Heart left ventricle (tissue), 13 donors: ENCODE data around the gene WDR36.

Source experiments
- POLR2A ChIP-seq, 2 donors: fragments of 450-650 bp; IDR thresholded peaks; one replicate each; pipeline ENCODE4 v1.6.1; 2017; ENCODE audit warnings: antibody characterized with exemption in 2 of 2, mild to moderate bottlenecking in 2 of 2, moderate library complexity in 2 of 2
- TF ChIP-seq, protein P1 (sequence below), 12 donors: fragments of 200-600 bp; sonication (generic) in 4 of 12; IDR thresholded peaks; one replicate each; pipeline versions ENCODE4 v1.5.0 to v1.8.0; 2018 to 2022; ENCODE audit warnings: antibody characterized with exemption in 12 of 12, mild to moderate bottlenecking in 5 of 12
- donor health status: ischemic (EF 13 %, LVEDD 7.1; RV severe dilation, severe dysfunction).
- donor health status: DM: no; HTN: yes; CAD: no.
- donor health status: DM: no; HTN: no; CAD: no.
- donor health status: ischemic (EF 25% LVEDD 6.9; RV normal size, moderate dysfunction).
- donor health status: ischemic (EF 25% LVEDD 5.7; RV mildly dilated, moderate dysfunction).
- donor health status: ischemic (EF 35%, LVEDD 5.7; RV mildly dilated, moderate dysfunction).
- donor health status: nonischemic (EF 11% LVEDD 7.7; RV severe dilation, severe dysfunction).
- donor health status: DM: yes; HTN: yes; CAD: no.
- donor health status: PGD.
- donor health status: ischemic (EF 29% LVEDD 5.4; RV normal size, mild dysfunction).
- donor health status: nonischemic (EF 23%, LVEDD 6.1; RV moderate dilation, normal function).

DNA sequence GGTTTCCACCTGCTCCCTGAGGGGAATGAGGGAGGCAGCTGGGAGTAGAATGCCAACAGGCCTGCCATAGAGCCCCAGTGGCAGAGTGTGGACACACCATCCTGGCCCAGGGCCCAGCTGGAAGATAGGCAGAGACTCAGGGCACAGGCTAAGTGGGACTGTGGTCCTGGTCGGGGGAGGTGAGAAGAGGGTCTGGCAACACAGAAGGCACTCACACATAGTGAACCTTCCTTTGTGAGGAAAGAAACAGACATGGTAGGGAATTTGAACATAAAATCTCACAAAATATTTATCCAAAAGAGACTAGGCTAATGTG is 41.2 kb downstream of the WDR36 start:
- TF ChIP-seq, protein P1, sequence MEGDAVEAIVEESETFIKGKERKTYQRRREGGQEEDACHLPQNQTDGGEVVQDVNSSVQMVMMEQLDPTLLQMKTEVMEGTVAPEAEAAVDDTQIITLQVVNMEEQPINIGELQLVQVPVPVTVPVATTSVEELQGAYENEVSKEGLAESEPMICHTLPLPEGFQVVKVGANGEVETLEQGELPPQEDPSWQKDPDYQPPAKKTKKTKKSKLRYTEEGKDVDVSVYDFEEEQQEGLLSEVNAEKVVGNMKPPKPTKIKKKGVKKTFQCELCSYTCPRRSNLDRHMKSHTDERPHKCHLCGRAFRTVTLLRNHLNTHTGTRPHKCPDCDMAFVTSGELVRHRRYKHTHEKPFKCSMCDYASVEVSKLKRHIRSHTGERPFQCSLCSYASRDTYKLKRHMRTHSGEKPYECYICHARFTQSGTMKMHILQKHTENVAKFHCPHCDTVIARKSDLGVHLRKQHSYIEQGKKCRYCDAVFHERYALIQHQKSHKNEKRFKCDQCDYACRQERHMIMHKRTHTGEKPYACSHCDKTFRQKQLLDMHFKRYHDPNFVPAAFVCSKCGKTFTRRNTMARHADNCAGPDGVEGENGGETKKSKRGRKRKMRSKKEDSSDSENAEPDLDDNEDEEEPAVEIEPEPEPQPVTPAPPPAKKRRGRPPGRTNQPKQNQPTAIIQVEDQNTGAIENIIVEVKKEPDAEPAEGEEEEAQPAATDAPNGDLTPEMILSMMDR (IDR thresholded peaks at IDR 0.05): no peak
- no peak for TF ChIP-seq POLR2A (IDR thresholded peaks at IDR 0.05)
